Dendritic cell treated with granulocyte-macrophage colony-stimulating factor and Interleukin-4, amounts not matched to agents 40 ng/mL and 50 ng/mL, for 4 days (primary cell): Measurements from ENCODE around the gene HILPDA.
A peak's percentile ranks its signal among the peaks of the same experiment; 100 is the strongest.
"Not testable (repeated sequence)": the region's sequence is repeated elsewhere in the genome, so short reads cannot be mapped to it uniquely, and the experiment has no call there.

Experiments used
- H3K27ac Mint-ChIP-seq: one replicate; pipeline ENCODE4 v1.8.0; 2022; ENCODE audit warnings: mild to moderate bottlenecking, mixed read lengths
- H3K27me3 Mint-ChIP-seq: one replicate; pipeline ENCODE4 v1.8.0; 2022; ENCODE audit warnings: mild to moderate bottlenecking, mixed read lengths
- H3K36me3 Mint-ChIP-seq: one replicate; pipeline ENCODE4 v1.8.0; 2022; ENCODE audit warnings: low read depth, mixed read lengths
- H3K4me1 Mint-ChIP-seq: one replicate; pipeline ENCODE4 v1.8.0; 2022; ENCODE audit warnings: low read depth, mixed read lengths
- H3K4me3 Mint-ChIP-seq: one replicate; pipeline ENCODE4 v1.8.0; 2022; ENCODE audit warnings: mild to moderate bottlenecking, moderate library complexity, mixed read lengths
- H3K9me3 Mint-ChIP-seq: one replicate; pipeline ENCODE4 v1.8.0; 2022; ENCODE audit warnings: mixed read lengths
- intact Hi-C: fragments of 100-400 bp; cut with micrococcal nuclease; formaldehyde crosslinking; loops from one replicate; pipeline ENCODE4 v1.15.0; 2022

Gene HILPDA

DNA sequence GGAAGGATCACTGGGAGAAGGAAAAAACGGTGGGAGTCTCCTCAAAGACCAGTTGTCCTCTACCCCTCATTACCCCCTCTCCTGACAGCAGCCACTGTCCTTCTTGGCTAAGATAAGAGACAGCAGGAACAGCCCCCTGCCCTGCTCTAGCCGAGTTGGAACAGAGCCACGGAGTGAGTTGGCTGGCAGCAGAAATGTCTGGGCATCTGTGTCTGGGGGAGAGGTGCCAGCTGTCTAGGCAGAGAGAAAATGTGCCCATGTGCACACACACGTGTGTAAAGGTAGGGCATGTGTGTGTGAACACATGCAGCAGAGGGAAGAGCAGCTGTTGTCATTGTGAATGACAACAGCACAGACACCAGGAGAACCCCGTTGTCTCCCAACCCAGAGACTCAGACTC, 9.4 kb upstream of the HILPDA start:
- intact Hi-C loops: no loop called here
- Mint-ChIP-seq H3K27me3 (no peaks in the 10 kb centered on the region), H3K36me3 (no peaks in the 10 kb centered on the region), H3K4me3 (no peak overlapping the region), H3K27ac (peak overlapping the region; percentile 5), H3K9me3 (no peaks in the 10 kb centered on the region), H3K4me1 (peaks cover 36% of the 10 kb centered on the region)

DNA sequence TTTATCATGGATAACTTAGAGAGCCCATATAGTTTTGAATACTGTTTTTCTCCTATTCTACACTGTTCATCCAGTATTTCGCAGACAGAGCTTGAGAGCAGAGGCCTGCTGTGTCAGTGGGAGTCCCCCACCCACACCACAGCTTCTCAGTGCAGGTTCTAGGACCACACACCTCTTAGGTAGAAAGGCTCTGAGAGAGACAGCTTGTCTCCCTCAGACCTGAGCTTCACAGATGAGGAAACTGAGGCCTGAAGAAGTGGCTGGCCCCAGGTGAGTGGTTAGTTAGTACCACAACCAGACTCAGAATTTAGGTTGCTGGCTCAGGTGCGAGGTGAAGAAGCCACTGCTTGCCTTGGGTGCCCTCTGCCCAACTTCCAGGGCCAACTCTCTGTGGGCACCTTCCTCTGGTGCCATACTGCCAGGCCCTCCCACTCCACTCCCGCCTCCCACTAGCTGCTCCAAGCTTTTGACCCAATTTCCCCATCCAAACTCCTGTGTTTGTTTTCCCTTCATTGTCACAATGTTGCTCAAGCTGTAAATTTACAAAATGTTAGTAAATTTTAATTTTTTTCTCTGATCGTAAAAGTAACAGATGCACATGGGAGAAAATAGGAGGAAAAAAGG, 7.6 kb upstream of the HILPDA start:
- Mint-ChIP-seq H3K27ac (no peak overlapping the region), H3K4me1 (peaks cover 35% of the 10 kb centered on the region), H3K36me3 (no peaks in the 10 kb centered on the region), H3K27me3 (no peaks in the 10 kb centered on the region), H3K9me3 (no peaks in the 10 kb centered on the region), H3K4me3 (no peak overlapping the region)
- intact Hi-C loops: no loop called here

DNA sequence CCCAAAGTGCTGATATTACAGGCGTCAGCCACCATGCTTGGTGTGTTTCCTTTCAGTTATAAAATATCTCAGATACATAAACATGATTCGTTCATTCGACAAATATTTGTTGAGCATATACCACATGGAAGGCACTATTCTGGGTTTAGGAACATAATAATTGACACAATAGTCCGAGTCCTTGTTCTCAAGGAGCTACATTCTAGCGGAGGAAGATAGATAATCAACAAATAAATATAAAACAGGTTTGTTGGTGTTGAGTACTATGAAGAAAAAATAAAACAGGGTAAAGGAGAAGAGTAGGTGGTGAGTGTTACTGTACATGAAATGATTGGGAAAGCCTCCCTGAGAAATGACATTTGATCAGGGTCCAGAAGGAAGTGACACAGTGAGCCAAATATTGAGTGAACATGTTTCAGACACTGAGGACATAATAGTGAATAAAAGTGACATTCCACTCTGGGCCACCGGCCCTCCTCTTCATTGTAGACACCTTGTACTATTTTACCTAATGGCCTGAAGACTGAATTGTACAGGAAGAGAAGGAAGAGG, 6.9 kb upstream of the HILPDA start:
- Mint-ChIP-seq H3K27me3 (no peaks in the 10 kb centered on the region), H3K36me3 (no peaks in the 10 kb centered on the region), H3K4me3 (no peak overlapping the region), H3K27ac (peak overlapping the region; percentile 37), H3K9me3 (no peaks in the 10 kb centered on the region), H3K4me1 (peaks cover 27% of the 10 kb centered on the region)
- intact Hi-C loops: no loop called here

DNA sequence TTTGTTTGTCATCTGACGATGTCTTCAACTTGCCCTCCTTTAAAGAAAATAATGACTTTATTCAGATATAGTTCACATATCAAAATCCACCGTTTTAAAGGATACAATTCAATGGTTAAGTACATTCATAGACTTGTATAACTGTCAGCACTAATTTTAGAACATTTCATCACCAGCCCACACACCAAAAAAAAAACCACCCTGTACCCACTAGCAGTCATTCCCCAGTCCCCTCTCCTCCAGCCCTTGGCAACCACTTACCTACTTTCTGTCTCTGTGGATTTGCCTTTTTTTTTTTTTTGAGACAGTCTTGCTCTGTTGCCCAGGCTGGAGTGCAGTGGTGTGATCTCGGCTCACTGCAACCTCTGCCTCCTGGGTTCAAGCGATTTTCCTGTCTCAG, 5.3 kb upstream of the HILPDA start:
- intact Hi-C loops: loop anchor here (10.0 kb wide), 1 partner anchor 106 kb away; the partner anchor contains the start of gene RBM28
- H3K9me3 Mint-ChIP-seq: no peaks in the 10 kb centered on the region

DNA sequence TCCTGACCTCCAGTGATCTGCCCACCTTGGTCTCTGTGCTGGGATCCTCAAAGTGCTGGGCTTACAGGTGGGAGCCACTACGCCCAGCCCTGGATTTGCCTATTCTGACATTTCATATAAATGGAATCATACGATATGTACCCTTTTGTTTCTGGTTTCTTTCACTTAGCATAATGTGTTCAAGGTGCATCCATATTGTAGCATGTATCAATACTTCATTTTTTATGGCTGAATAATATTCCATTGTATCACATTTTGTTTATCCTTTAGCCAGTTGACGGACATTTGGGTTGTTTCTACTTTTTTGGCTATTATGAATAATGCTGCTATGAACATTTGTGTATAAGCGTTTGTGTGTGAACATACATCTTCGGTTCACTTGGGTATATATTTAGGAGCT, 4.8 kb upstream of the HILPDA start:
- no peaks in the 10 kb centered on the region for H3K9me3 Mint-ChIP-seq
- no peak overlapping the region for H3K27ac Mint-ChIP-seq
- peaks cover 29% of the 10 kb centered on the region for H3K4me1 Mint-ChIP-seq
- no peak overlapping the region for H3K4me3 Mint-ChIP-seq
- H3K27me3 Mint-ChIP-seq: no peaks in the 10 kb centered on the region
- intact Hi-C loops: loop anchor here (10.0 kb wide), 1 partner anchor 106 kb away; the partner anchor contains the start of gene RBM28
- H3K36me3 Mint-ChIP-seq: peaks cover 4% of the 10 kb centered on the region

More for the DNA sequence above, 5.3 kb upstream of the HILPDA start:
- Mint-ChIP-seq H3K4me1 (peaks cover 27% of the 10 kb centered on the region), H3K27me3 (no peaks in the 10 kb centered on the region), H3K4me3 (no peak overlapping the region), H3K27ac (peak overlapping the region; percentile 39), H3K36me3 (no peaks in the 10 kb centered on the region)

DNA sequence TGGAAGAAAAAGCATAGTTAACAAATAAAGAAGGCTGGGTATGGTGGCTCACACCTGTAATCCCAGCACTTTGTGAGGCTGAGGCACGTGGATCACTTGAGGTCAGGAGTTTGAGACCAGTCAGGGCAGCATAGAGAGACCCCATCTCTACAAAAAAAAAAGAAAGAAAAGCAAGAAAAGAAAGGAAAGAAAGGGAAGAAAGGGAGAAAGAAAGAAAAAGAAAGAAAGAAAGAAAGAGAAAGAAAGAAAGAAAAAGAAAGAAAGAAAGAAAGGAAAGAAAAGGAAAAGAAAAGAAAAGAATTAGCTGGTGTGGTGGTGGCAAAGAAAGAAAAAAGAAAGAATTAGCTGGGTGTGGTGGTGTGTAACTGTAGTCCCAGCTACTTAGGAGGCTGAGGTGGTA, 3.1 kb upstream of the HILPDA start:
- Mint-ChIP-seq H3K27me3 (no peaks in the 10 kb centered on the region), H3K4me3 (no peak overlapping the region), H3K9me3 (no peaks in the 10 kb centered on the region), H3K27ac (no peak overlapping the region), H3K36me3 (peaks cover 16% of the 10 kb centered on the region), H3K4me1 (peaks cover 44% of the 10 kb centered on the region)
- intact Hi-C loops: loop anchor here (10.0 kb wide), 1 partner anchor 108 kb away; the partner anchor contains the start of gene RBM28

DNA sequence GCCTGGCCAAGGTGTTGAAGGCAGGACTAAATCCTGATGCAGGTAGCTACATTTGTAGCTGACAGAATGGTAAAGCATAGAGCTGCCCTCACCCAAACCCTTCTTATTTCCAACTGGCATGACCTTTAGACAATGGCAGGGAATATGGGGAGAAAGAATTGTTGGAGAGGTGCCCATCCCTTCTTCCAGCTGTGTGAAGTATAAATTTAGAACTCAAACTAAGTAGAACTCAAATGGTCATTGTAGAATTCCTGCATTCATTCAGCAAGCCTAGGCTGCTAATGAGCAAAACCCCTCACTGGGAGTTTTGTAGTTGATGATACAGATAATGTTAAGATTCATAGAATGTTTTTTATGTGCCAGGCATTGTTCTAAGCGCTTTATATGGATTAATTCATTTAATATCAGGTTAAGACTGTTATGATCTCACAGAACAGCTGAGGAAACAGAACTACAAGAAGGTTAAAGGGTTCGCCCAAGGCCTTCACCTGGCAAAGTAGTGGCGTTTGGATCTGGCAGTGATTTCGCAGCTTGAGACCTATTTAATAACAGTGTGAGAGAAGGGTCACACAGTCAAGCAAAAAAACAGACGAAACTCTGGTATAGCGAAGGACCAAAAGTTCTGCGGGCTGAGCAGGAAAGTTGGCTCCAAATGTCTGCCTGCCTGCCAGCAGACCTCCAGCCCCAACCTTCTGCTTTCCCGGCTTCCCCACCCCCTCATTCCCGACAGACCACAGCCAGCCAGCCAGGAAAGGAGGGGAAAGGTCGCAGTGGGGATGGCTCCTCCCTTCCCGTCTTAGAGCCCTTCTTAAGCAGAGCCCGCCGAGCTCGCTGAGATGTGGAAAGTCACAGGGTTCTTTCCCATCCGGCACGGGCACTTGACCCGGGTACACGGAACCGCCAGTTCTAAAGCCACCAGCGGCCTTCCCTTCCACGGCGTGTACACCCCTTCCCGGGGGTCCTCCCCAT, 1.6 kb upstream of the HILPDA start:
- intact Hi-C loops: loop anchor here (2.0 to 10.0 kb wide), 2 partner anchors 17 to 109 kb away; partner anchors contain the start of gene RBM28
- peaks cover 24% of the 10 kb centered on the region for H3K36me3 Mint-ChIP-seq
- no peaks in the 10 kb centered on the region for H3K27me3 Mint-ChIP-seq
- H3K4me3 Mint-ChIP-seq: peak overlapping the region; percentile 90
- H3K27ac Mint-ChIP-seq: peak overlapping the region; percentile 93
- peaks cover 51% of the 10 kb centered on the region for H3K4me1 Mint-ChIP-seq
- no peaks in the 10 kb centered on the region for H3K9me3 Mint-ChIP-seq

DNA sequence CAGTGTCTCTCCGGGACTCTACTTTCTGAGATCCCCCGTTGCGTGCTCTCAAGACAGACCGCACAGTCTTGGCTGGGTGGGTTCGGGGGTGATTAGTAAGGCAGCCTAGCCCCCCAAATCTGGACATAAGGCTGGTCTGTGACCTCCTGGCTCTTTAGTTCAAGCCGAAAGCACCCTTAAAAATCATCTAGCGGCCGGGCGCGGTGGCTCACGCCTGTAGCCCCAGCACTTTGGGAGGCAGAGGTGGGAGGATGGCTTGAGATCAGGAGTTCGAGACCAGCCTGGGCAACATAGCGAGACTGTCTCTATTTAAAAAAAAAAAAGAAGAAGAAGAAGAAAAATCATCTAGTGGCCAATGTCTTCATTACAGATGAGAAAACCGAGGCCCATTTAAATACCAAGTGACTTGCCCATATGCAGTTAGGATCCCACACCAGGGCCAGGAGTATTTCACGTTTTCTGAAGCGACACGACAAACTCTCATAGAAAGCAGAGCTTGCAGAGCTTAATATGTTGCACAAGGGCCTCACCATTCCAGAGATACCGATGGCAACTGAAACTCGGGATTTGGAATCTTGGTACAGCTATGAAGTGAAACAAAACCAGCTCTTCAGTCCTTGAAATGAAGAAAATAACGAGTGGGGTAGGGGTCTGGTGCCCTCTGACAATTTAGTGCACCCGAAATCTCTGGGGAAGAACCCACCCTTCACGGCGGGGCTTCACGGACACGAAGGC, 703 bp upstream of the HILPDA start:
- Mint-ChIP-seq H3K27ac (peak overlapping the region; percentile 93), H3K9me3 (no peaks in the 10 kb centered on the region), H3K4me3 (peak overlapping the region; percentile 90), H3K36me3 (peaks cover 24% of the 10 kb centered on the region), H3K4me1 (peaks cover 55% of the 10 kb centered on the region), H3K27me3 (no peaks in the 10 kb centered on the region)
- intact Hi-C loops: loop anchor here (2.0 to 10.0 kb wide), 2 partner anchors 18 to 110 kb away; partner anchors contain the start of gene RBM28

DNA sequence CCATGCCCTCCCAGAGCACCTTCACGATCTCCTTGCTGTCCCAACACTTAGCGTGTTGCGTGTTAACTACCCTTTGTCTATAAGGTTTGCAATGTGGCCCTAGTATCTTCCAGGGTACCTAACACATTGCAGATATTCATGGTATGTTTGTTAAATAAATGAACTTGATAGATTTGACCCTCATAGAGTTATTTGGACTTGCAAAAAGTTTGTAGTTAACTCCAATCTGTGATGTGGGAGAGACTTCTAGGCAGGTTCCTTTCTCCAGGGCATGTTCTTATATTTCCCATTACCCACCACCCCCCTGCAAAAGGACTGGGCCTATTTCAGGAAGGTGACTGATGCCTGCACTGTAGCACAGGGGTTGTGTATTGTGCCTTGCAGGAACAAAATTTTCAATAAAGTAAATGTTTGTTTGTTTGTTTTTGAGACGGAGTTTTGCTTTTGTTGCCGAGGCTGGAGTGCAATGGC, 612 bp downstream of the HILPDA start:
- intact Hi-C loops: loop anchor here (10.0 kb wide), 1 partner anchor 111 kb away; the partner anchor contains the start of gene RBM28
- Mint-ChIP-seq H3K27ac (peak overlapping the region; percentile 93), H3K36me3 (peaks cover 24% of the 10 kb centered on the region), H3K9me3 (no peaks in the 10 kb centered on the region), H3K27me3 (no peaks in the 10 kb centered on the region), H3K4me3 (peak overlapping the region; percentile 90), H3K4me1 (peaks cover 46% of the 10 kb centered on the region)

DNA sequence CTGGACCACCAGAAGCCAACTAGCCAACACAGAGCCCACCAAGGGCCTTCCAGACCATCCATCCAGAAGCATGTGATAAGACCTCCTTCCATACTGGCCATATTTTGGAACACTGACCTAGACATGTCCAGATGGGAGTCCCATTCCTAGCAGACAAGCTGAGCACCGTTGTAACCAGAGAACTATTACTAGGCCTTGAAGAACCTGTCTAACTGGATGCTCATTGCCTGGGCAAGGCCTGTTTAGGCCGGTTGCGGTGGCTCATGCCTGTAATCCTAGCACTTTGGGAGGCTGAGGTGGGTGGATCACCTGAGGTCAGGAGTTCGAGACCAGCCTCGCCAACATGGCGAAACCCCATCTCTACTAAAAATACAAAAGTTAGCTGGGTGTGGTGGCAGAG, 1.7 kb downstream of the HILPDA start:
- H3K27me3 Mint-ChIP-seq, H3K9me3 Mint-ChIP-seq, H3K27ac Mint-ChIP-seq: not testable (repeated sequence)
- peak overlapping the region; percentile 90 for H3K4me3 Mint-ChIP-seq
- peaks cover 24% of the 10 kb centered on the region for H3K36me3 Mint-ChIP-seq
- H3K4me1 Mint-ChIP-seq: peaks cover 46% of the 10 kb centered on the region
- intact Hi-C loops: loop anchor here (10.0 kb wide), 1 partner anchor 113 kb away; the partner anchor contains the start of gene RBM28

DNA sequence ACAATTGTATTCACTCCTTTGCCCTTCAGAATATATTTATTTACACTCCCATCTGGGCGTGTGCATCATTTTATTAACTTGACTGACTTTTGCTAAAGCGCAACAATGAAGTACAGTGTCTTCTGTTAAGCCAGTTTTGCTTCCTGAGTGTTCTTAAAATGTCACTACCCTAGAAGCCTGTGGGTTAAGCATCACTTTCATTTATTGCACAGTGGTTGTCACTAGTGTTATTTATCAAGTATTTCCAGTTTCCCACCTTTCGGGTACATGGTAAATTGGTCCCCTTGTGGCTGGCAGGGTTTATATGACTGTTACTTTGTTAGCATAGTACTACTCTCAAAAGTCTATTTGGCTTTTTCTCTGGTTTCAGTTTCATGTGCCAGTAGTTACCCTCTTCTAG, 3.3 kb downstream of the HILPDA start:
- intact Hi-C loops: loop anchor here (1.0 to 10.0 kb wide), 3 partner anchors 32 to 114 kb away; partner anchors contain the start of gene RBM28
- Mint-ChIP-seq H3K27me3 (no peaks in the 10 kb centered on the region), H3K9me3 (no peaks in the 10 kb centered on the region), H3K4me1 (peaks cover 46% of the 10 kb centered on the region), H3K36me3 (peaks cover 36% of the 10 kb centered on the region), H3K27ac (peak overlapping the region; percentile 36), H3K4me3 (peak overlapping the region; percentile 21)

DNA sequence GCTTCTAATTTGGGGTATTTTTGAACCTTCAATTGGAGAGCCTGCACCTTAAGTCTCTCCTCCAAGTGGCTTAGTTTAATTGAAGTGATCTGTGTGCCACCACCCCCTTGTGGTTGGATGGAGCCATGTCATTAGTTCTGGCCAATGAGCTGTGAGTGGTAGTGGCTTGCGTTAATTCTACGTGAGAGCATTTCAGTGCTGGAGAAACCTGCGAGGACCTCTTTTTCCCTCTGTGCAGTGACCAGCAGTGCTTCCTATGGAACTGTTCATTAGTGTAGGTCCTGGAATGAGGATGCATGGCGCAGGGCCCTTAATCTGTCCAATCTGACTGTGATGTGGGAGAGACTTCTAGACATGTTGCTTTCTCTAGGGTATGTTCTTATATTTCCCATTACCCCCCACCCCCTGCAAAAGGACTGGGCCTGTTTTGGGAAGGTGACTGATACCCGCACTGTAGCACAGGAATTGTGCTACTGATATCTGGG, 3.8 kb downstream of the HILPDA start:
- H3K27ac Mint-ChIP-seq: no peak overlapping the region
- H3K4me3 Mint-ChIP-seq: no peak overlapping the region
- H3K4me1 Mint-ChIP-seq: peaks cover 46% of the 10 kb centered on the region
- H3K9me3 Mint-ChIP-seq: no peaks in the 10 kb centered on the region
- intact Hi-C loops: loop anchor here (1.0 to 10.0 kb wide), 3 partner anchors 32 to 115 kb away; partner anchors contain the start of gene RBM28
- peaks cover 40% of the 10 kb centered on the region for H3K36me3 Mint-ChIP-seq
- H3K27me3 Mint-ChIP-seq: no peaks in the 10 kb centered on the region

DNA sequence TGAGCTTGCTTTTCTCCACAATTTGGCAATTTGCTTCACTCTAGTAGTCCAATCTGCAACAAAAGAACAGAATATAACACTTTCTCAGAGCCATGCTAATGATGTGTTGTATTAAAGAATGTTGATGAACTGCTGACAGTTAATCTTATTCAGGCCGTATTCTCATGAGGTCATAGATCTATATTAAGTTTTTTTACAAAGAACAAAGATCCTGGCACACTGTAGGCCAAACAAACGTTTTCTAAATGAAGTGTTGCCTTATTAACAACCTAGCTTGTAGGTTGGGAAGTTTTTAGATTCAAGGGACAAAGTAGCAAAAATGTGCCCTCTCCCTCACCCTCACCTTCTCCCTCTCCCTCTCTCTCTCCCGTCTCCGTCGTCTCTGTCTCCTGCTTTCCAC, 6.8 kb downstream of the HILPDA start:
- intact Hi-C loops: no loop called here
- peaks cover 20% of the 10 kb centered on the region for H3K4me1 Mint-ChIP-seq
- no peak overlapping the region for H3K27ac Mint-ChIP-seq
- H3K36me3 Mint-ChIP-seq: peaks cover 32% of the 10 kb centered on the region
- no peaks in the 10 kb centered on the region for H3K27me3 Mint-ChIP-seq
- H3K4me3 Mint-ChIP-seq: no peak overlapping the region
- no peaks in the 10 kb centered on the region for H3K9me3 Mint-ChIP-seq
